ENCODE results near the gene XIST. TPM values are rescaled to one million over a fixed set of nuclear protein-coding genes. Genes with fewer than 3 reads are reported as not detected.

XIST gene
- polyA plus RNA-seq, 1 donor (not counting 4 experiments of a cell fraction or from before 2014, with no cell fraction given), result 199 TPM

DNA sequence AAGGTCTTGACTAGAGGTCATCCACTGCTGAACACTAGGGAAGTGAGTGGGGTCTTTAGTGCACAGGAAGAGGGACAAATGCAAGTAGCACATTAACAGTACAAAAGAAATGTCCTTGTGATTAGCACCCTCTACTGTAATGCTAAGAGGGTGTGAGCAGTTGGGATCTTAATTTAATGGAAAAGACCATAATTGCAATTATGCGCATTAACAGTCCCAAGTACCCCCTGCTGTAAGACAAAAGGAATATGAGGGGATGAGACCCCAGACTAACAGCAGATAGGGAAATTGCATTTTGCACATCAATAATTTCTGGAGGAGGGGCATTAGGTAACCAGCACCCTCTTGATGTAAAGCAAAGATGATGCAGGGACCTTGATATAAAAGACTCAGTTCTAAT is 4.5 kb downstream of the XIST start:
- peaks cover 0 to 4% of the 10 kb centered on the region in 2 experiments for H3K36me3 ChIP-seq (ENCODE audit: control insufficient read depth in 2 of 2, extremely low read depth in 1 of 2, insufficient read depth in 2 of 2, low read length in 2 of 2)
- H3K4me3 ChIP-seq (ENCODE audit: control insufficient read depth in 2 of 3, extremely low read depth in 1 of 3, insufficient read depth in 2 of 3, low read depth in 1 of 3, low read length in 3 of 3), result no peak overlapping the region
- H3K9me1 ChIP-seq (ENCODE audit: control insufficient read depth, extremely low read depth, insufficient read depth, low read length), result peaks cover 3% of the 10 kb centered on the region
- H3K9ac ChIP-seq (ENCODE audit: control insufficient read depth, extremely low read depth, insufficient read depth, low read length), result no peak overlapping the region
- no peaks in the 10 kb centered on the region for H3K4me1 ChIP-seq (ENCODE audit: control insufficient read depth, extremely low read depth, insufficient read depth, low read length)
- H3K9me3 ChIP-seq (ENCODE audit: control insufficient read depth, low read depth, low read length), result no peaks in the 10 kb centered on the region
- FAIRE-seq (no peak), DNase-seq (ENCODE audit: low read depth, low spot score) (no peak)
- H4K20me1 ChIP-seq (ENCODE audit: control insufficient read depth, extremely low read depth, insufficient read depth, low read length), result peaks cover 29% of the 10 kb centered on the region
- dilution Hi-C loops (cut with MboI; ENCODE audit: extremely low pct_ligation_motif_present, low sequenced_read_pairs), result no loop called here
- H3K79me2 ChIP-seq (ENCODE audit: control insufficient read depth, insufficient read depth, low read length), result peaks cover 88% of the 10 kb centered on the region
- no peak overlapping the region for H3K27ac ChIP-seq (ENCODE audit: control insufficient read depth, insufficient read depth, low read length)
- H3K27me3 ChIP-seq (ENCODE audit: control insufficient read depth, extremely low read depth, insufficient read depth, low read length), result no peaks in the 10 kb centered on the region
- no peak overlapping the region for H3K4me2 ChIP-seq (ENCODE audit: control insufficient read depth, extremely low read depth, insufficient read depth, low read depth, low read length)
- no peak overlapping the region for H2AFZ ChIP-seq (ENCODE audit: control insufficient read depth, low read length)
- TF ChIP-seq, protein P1, sequence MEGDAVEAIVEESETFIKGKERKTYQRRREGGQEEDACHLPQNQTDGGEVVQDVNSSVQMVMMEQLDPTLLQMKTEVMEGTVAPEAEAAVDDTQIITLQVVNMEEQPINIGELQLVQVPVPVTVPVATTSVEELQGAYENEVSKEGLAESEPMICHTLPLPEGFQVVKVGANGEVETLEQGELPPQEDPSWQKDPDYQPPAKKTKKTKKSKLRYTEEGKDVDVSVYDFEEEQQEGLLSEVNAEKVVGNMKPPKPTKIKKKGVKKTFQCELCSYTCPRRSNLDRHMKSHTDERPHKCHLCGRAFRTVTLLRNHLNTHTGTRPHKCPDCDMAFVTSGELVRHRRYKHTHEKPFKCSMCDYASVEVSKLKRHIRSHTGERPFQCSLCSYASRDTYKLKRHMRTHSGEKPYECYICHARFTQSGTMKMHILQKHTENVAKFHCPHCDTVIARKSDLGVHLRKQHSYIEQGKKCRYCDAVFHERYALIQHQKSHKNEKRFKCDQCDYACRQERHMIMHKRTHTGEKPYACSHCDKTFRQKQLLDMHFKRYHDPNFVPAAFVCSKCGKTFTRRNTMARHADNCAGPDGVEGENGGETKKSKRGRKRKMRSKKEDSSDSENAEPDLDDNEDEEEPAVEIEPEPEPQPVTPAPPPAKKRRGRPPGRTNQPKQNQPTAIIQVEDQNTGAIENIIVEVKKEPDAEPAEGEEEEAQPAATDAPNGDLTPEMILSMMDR (optimal IDR thresholded peaks at IDR 0.05 in 1 of 3, IDR thresholded peaks at IDR 0.05 in 1 of 3, conservative IDR thresholded peaks at IDR 0.05 in 1 of 3; ENCODE audit: extremely low read depth in 1 of 3, insufficient read depth in 2 of 3, low read length in 3 of 3), result no peak
- no peak for TF ChIP-seq EZH2 (IDR thresholded peaks at IDR 0.05; ENCODE audit: low read length)

DNA sequence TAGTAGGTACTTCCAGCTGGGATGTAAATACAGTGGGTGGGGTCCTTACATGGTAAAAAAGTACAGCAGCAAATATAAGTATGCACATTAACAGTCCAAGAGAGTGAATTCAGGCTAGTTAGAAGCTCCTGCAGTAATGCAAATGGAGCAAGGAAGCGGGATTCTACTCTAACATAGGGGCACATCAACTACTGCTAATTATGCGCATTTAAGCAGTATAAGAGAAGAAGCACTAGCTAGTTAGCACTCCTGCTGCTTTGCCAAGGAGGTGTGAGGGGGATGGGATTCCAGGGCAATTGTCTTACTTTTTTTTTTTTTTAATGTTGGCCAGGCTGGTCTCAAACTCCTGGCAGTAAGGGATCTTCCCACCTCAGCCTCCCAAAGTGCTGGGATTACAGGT is 5.4 kb downstream of the XIST start:
- Histone ChIP-seq H3K27ac (ENCODE audit: control insufficient read depth, insufficient read depth, low read length) (no peak overlapping the region), H3K4me3 (ENCODE audit: control insufficient read depth in 2 of 3, extremely low read depth in 1 of 3, insufficient read depth in 2 of 3, low read depth in 1 of 3, low read length in 3 of 3) (no peak overlapping the region), H3K9me3 (ENCODE audit: control insufficient read depth, low read depth, low read length) (no peaks in the 10 kb centered on the region), H3K4me2 (ENCODE audit: control insufficient read depth, extremely low read depth, insufficient read depth, low read depth, low read length) (no peak overlapping the region), H3K9ac (ENCODE audit: control insufficient read depth, extremely low read depth, insufficient read depth, low read length) (no peak overlapping the region), H3K4me1 (ENCODE audit: control insufficient read depth, extremely low read depth, insufficient read depth, low read length) (no peaks in the 10 kb centered on the region), H3K79me2 (ENCODE audit: control insufficient read depth, insufficient read depth, low read length) (peaks cover 95% of the 10 kb centered on the region), H3K36me3 (ENCODE audit: control insufficient read depth in 2 of 2, extremely low read depth in 1 of 2, insufficient read depth in 2 of 2, low read length in 2 of 2) (peaks cover 0 to 4% of the 10 kb centered on the region in 2 experiments), H3K9me1 (ENCODE audit: control insufficient read depth, extremely low read depth, insufficient read depth, low read length) (peaks cover 3% of the 10 kb centered on the region), H4K20me1 (ENCODE audit: control insufficient read depth, extremely low read depth, insufficient read depth, low read length) (peaks cover 29% of the 10 kb centered on the region), H2AFZ (ENCODE audit: control insufficient read depth, low read length) (no peak overlapping the region), H3K27me3 (ENCODE audit: control insufficient read depth, extremely low read depth, insufficient read depth, low read length) (no peaks in the 10 kb centered on the region)
- dilution Hi-C loops (cut with MboI; ENCODE audit: extremely low pct_ligation_motif_present, low sequenced_read_pairs), result no loop called here
- DNase-seq (ENCODE audit: low read depth, low spot score) (no peak), FAIRE-seq (no peak)
- TF ChIP-seq, protein P1 (optimal IDR thresholded peaks at IDR 0.05 in 1 of 3, IDR thresholded peaks at IDR 0.05 in 1 of 3, conservative IDR thresholded peaks at IDR 0.05 in 1 of 3; ENCODE audit: extremely low read depth in 1 of 3, insufficient read depth in 2 of 3, low read length in 3 of 3), result no peak
- TF ChIP-seq EZH2 (IDR thresholded peaks at IDR 0.05; ENCODE audit: low read length), result no peak

Measured in keratinocyte (primary cell).